HEK293 (cell line): ENCODE results near the gene GRIPAP1.

Experiments used
- PRDM1 ChIP-seq: fragments of 450-650 bp; formaldehyde crosslinking; IDR thresholded peaks from 2 replicates; pipeline ENCODE4; 2016; ENCODE audit warnings: missing biosample characterization, missing genetic modification characterization
- ZNF121 ChIP-seq: fragments of 450-650 bp; formaldehyde crosslinking; IDR thresholded peaks from 2 replicates; pipeline ENCODE4 v1.5.1; 2016; ENCODE audit warnings: missing biosample characterization, missing genetic modification characterization
- ZNF324 ChIP-seq: fragments of 450-650 bp; formaldehyde crosslinking; IDR thresholded peaks from 2 replicates; pipeline ENCODE4 v1.5.1; 2016; ENCODE audit warnings: missing biosample characterization, missing genetic modification characterization
- ZNF398 ChIP-seq: fragments of 450-650 bp; formaldehyde crosslinking; IDR thresholded peaks from 2 replicates; pipeline ENCODE4 v1.5.1; 2017; ENCODE audit warnings: missing biosample characterization, missing genetic modification characterization
- ZNF558 ChIP-seq: fragments of 450-650 bp; formaldehyde crosslinking; IDR thresholded peaks from 2 replicates; pipeline ENCODE4 v1.5.1; 2016; ENCODE audit warnings: missing biosample characterization, missing genetic modification characterization
- ZNF626 ChIP-seq: fragments of 450-650 bp; sonication (Bioruptor Pico); formaldehyde crosslinking; IDR thresholded peaks from 2 replicates; pipeline ENCODE4 v1.5.1; 2018; ENCODE audit warnings: missing biosample characterization, missing genetic modification characterization, inconsistent platforms
- ZNF777 ChIP-seq: fragments of 450-650 bp; formaldehyde crosslinking; IDR thresholded peaks from 2 replicates; pipeline ENCODE4 v1.5.1; 2017; ENCODE audit warnings: missing biosample characterization, missing genetic modification characterization, borderline replicate concordance
- TF ChIP-seq, protein P1 (sequence below): fragments of 450-650 bp; formaldehyde crosslinking; IDR thresholded peaks from 2 replicates; pipeline ENCODE4 v1.5.1; 2016; ENCODE audit warnings: missing biosample characterization, missing genetic modification characterization

DNA sequence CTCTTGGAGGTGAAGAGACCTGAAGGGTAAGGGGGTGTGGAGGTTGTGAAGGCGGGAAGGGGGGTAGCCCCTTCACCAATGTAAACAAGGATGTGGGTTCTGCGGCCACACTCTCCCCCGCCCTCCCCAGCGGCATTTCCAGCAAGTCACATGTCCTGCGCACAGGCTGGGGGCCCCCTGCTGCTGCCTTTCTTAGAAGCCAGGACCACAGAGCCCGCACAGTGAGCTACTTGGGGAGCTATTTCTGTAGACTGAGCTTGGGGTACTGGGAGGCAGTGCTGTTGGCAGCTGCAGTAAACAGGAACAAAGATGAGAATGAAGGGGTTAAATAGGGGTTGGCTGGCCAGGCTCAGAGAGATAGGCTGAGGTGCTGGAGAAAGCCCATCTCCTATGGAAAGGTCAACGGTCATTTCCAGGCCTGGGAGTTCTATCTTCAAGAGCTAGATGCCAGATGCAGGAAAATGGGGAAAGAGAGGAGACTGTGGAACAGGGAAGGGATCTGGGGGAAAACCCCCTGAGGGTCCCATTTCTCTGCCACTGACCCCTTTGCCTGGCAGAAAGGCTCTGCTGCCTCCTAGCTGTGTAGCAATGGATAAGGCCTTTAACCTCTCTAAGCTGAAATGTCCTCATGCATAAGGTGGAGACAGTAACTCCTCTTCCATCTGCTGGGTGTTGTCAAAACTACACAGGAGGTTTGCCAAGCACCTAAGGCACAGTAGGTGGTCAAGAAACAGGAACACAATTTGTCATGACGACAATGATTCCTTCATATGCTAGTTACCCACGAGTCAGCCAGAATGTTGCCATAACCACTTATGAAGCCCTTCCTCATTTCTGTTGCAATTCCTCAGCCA, 64.8 kb downstream of the GRIPAP1 start:
- TF ChIP-seq ZNF777 (tag by site-specific recombination) (no peak), ZNF558 (tag by site-specific recombination) (no peak), ZNF626 (tag by site-specific recombination) (no peak), ZNF398 (tag by site-specific recombination) (no peak), ZNF121 (no peak), PRDM1 (tag by site-specific recombination) (no peak), ZNF324 (tag by site-specific recombination) (no peak)
- TF ChIP-seq, protein P1, sequence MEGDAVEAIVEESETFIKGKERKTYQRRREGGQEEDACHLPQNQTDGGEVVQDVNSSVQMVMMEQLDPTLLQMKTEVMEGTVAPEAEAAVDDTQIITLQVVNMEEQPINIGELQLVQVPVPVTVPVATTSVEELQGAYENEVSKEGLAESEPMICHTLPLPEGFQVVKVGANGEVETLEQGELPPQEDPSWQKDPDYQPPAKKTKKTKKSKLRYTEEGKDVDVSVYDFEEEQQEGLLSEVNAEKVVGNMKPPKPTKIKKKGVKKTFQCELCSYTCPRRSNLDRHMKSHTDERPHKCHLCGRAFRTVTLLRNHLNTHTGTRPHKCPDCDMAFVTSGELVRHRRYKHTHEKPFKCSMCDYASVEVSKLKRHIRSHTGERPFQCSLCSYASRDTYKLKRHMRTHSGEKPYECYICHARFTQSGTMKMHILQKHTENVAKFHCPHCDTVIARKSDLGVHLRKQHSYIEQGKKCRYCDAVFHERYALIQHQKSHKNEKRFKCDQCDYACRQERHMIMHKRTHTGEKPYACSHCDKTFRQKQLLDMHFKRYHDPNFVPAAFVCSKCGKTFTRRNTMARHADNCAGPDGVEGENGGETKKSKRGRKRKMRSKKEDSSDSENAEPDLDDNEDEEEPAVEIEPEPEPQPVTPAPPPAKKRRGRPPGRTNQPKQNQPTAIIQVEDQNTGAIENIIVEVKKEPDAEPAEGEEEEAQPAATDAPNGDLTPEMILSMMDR (tag by site-specific recombination): no peak
